Osteoblast (primary cell): Measurements from ENCODE around the gene ATP2A2. TPM values are rescaled to one million over a fixed set of nuclear protein-coding genes. Genes with fewer than 3 reads are reported as not detected.

Experiments used
- DNase-seq: peaks from one replicate; pipeline ENCODE4 v3.0.0; 2011; ENCODE audit warnings: low spot score, mixed read lengths; ENCODE audit not compliant: insufficient read length; ENCODE audit errors: missing footprints
- H2AFZ ChIP-seq: 2 replicates; pipeline ENCODE4 v1.6.0; 2011; ENCODE audit warnings: mild to moderate bottlenecking, low read length
- H3K27ac ChIP-seq: 2 replicates; pipeline ENCODE4 v1.5.1; 2011; ENCODE audit warnings: mild to moderate bottlenecking, low read depth, low read length, moderate library complexity
- H3K27me3 ChIP-seq: 2 replicates; pipeline ENCODE4 v1.6.0; 2012; ENCODE audit warnings: mild to moderate bottlenecking, control low read depth, inconsistent platforms, low read length, moderate library complexity; ENCODE audit not compliant: insufficient read depth
- H3K36me3 ChIP-seq: 2 replicates; pipeline ENCODE4 v1.5.1; 2011; ENCODE audit warnings: mild to moderate bottlenecking, low read length, control low read depth, moderate library complexity; ENCODE audit not compliant: insufficient read depth
- H3K4me1 ChIP-seq: 2 replicates; pipeline ENCODE4 v1.5.1; 2011; ENCODE audit warnings: mild to moderate bottlenecking, low read length, control low read depth, moderate library complexity; ENCODE audit not compliant: insufficient read depth
- H3K4me2 ChIP-seq: 2 replicates; pipeline ENCODE4 v1.6.0; 2011; ENCODE audit warnings: mild to moderate bottlenecking, low read length; ENCODE audit not compliant: insufficient read depth
- H3K4me3 ChIP-seq: fragments of 200-600 bp; sonication (generic); 3 replicates; pipeline ENCODE4 v1.5.1; 2012; ENCODE audit warnings: mild to moderate bottlenecking, low read length, inconsistent platforms; ENCODE audit not compliant: insufficient read depth
- H3K79me2 ChIP-seq: 2 replicates; pipeline ENCODE4 v1.6.0; 2012; ENCODE audit warnings: mild to moderate bottlenecking, low read length, control low read depth, inconsistent platforms; ENCODE audit not compliant: insufficient read depth
- H3K9me3 ChIP-seq: 2 replicates; pipeline ENCODE4 v1.5.1; 2011; ENCODE audit warnings: low read depth, low read length, control low read depth
- H4K20me1 ChIP-seq: 2 replicates; pipeline ENCODE4 v1.6.0; 2012; ENCODE audit warnings: mild to moderate bottlenecking, low read length, control low read depth; ENCODE audit not compliant: insufficient read depth
- total RNA-seq: library from RNA; depleted of rRNA; stranded (reverse); fragments of >200 nt; gene quantifications from 2 replicates; pipeline ENCODE4 v1.2.3, GENCODE V29; 2012
- TF ChIP-seq, protein P1 (sequence below): IDR thresholded peaks from 2 replicates; pipeline ENCODE4 v1.5.1; 2011; ENCODE audit warnings: mild to moderate bottlenecking, low read depth, low read length, moderate library complexity; ENCODE audit errors: extremely low read depth

ATP2A2 gene
- total RNA-seq, 1 donor, result 107 TPM

GRCh38 chr12:110361216-110361615 is 80.2 kb downstream of the ATP2A2 start:
- H3K4me2 ChIP-seq, result no peak overlapping the region
- H3K4me1 ChIP-seq, result no peaks in the 10 kb centered on the region
- H3K27ac ChIP-seq, result no peak overlapping the region
- no peak overlapping the region for H3K4me3 ChIP-seq
- no peaks in the 10 kb centered on the region for H4K20me1 ChIP-seq
- H3K36me3 ChIP-seq, result no peaks in the 10 kb centered on the region
- no peak overlapping the region for H2AFZ ChIP-seq
- no peaks in the 10 kb centered on the region for H3K79me2 ChIP-seq
- H3K27me3 ChIP-seq, result no peaks in the 10 kb centered on the region
- H3K9me3 ChIP-seq, result no peaks in the 10 kb centered on the region
- no peak for DNase-seq
- TF ChIP-seq, protein P1, sequence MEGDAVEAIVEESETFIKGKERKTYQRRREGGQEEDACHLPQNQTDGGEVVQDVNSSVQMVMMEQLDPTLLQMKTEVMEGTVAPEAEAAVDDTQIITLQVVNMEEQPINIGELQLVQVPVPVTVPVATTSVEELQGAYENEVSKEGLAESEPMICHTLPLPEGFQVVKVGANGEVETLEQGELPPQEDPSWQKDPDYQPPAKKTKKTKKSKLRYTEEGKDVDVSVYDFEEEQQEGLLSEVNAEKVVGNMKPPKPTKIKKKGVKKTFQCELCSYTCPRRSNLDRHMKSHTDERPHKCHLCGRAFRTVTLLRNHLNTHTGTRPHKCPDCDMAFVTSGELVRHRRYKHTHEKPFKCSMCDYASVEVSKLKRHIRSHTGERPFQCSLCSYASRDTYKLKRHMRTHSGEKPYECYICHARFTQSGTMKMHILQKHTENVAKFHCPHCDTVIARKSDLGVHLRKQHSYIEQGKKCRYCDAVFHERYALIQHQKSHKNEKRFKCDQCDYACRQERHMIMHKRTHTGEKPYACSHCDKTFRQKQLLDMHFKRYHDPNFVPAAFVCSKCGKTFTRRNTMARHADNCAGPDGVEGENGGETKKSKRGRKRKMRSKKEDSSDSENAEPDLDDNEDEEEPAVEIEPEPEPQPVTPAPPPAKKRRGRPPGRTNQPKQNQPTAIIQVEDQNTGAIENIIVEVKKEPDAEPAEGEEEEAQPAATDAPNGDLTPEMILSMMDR, result no peak

GRCh38 chr12:110365489-110366320 is 84.7 kb downstream of the ATP2A2 start:
- Histone ChIP-seq H3K4me1 (no peaks in the 10 kb centered on the region), H3K36me3 (peaks cover 6% of the 10 kb centered on the region), H2AFZ (no peak overlapping the region), H3K79me2 (no peaks in the 10 kb centered on the region), H3K4me3 (no peak overlapping the region), H3K27me3 (no peaks in the 10 kb centered on the region), H4K20me1 (no peaks in the 10 kb centered on the region), H3K27ac (no peak overlapping the region), H3K4me2 (no peak overlapping the region), H3K9me3 (no peaks in the 10 kb centered on the region)
- TF ChIP-seq, protein P1, result no peak
- DNase-seq, result peak; percentile 66

- no peak overlapping the region for H3K4me2 ChIP-seq
- H3K4me1 ChIP-seq, result peaks cover 1% of the 10 kb centered on the region
- no peaks in the 10 kb centered on the region for H3K79me2 ChIP-seq
- no peaks in the 10 kb centered on the region for H3K9me3 ChIP-seq
- H2AFZ ChIP-seq, result no peak overlapping the region
- H4K20me1 ChIP-seq, result no peaks in the 10 kb centered on the region
- TF ChIP-seq, protein P1, result no peak
- DNase-seq, result no peak
- no peak overlapping the region for H3K27ac ChIP-seq
- no peaks in the 10 kb centered on the region for H3K27me3 ChIP-seq
- H3K4me3 ChIP-seq, result no peak overlapping the region
- peaks cover 6% of the 10 kb centered on the region for H3K36me3 ChIP-seq
Measured at GRCh38 chr12:110366321-110367142, 85.5 kb downstream of the ATP2A2 start.
